ENCODE data around the gene ALK. TPM values are rescaled to one million over a fixed set of nuclear protein-coding genes. Genes with fewer than 3 reads are reported as not detected.

The ALK gene
- total RNA-seq, 1 experiment from 2014 or later = 0.87 TPM

- H3F3A ChIP-seq (ENCODE audit: low read length, unreplicated experiment) = no peaks in the 10 kb centered on the region
- peaks cover 7% of the 10 kb centered on the region; the same call in 1 of the 2 replicates for H3K36me3 ChIP-seq (ENCODE audit: low read depth, low read length)
- ChIA-PET CTCF (no interaction called here), POLR2A (ENCODE audit: unreplicated experiment) (no interaction called here)
- ATAC-seq = no peak
- no peak overlapping the region for H3K4me3 ChIP-seq (ENCODE audit: low read length)
- DNase-seq = no peak
- TSS peak; percentile 17 for BruUV-seq (replicated peaks)
- intact Hi-C loops (cut with micrococcal nuclease) = no loop called here
- no peak overlapping the region for H2AFZ ChIP-seq (ENCODE audit: low read length)
- no peaks in the 10 kb centered on the region for H3K9me2 ChIP-seq (replicated peaks; ENCODE audit: low read length)
- H4K20me1 ChIP-seq (ENCODE audit: low read length) = no peaks in the 10 kb centered on the region
- H3K27me3 ChIP-seq (ENCODE audit: low read length) = no peaks in the 10 kb centered on the region
- H3K4me2 ChIP-seq (ENCODE audit: low read length) = no peak overlapping the region
- no peak for TF ChIP-seq EZH2 (IDR thresholded peaks at IDR 0.05; ENCODE audit: low read length, unreplicated experiment)
- TF ChIP-seq EZH2phosphoT487 (IDR thresholded peaks at IDR 0.05; ENCODE audit: borderline replicate concordance, low read length) = no peak
- no peak for TF ChIP-seq CTCF (conservative IDR thresholded peaks at IDR 0.05; ENCODE audit: low read depth, low read length)
- H3K79me2 ChIP-seq (ENCODE audit: low read length) = no peaks in the 10 kb centered on the region
- no peak overlapping the region for H3K27ac ChIP-seq (ENCODE audit: low read length)
- no peaks in the 10 kb centered on the region for H3K4me1 ChIP-seq (ENCODE audit: insufficient read depth, low read length)
- H3K9ac ChIP-seq (ENCODE audit: low read length) = no peak overlapping the region
- no peaks in the 10 kb centered on the region for H3K9me3 ChIP-seq (ENCODE audit: low read length)
These were observed 746.0 kb downstream of the ALK start for GRCh38 chr2:29175338-29175737.

GRCh38 chr2:29174937-29175336, 746.4 kb downstream of the ALK start:
- POLR2A ChIA-PET (ENCODE audit: unreplicated experiment) = no interaction called here
- intact Hi-C loops (cut with micrococcal nuclease) = no loop called here
- H3F3A ChIP-seq (ENCODE audit: low read length, unreplicated experiment) = no peaks in the 10 kb centered on the region

More at GRCh38 chr2:29174937-29175336, 746.4 kb downstream of the ALK start:
- no peaks in the 10 kb centered on the region for H3K27me3 ChIP-seq (ENCODE audit: low read length)
- DNase-seq = no peak
- peaks cover 7% of the 10 kb centered on the region; the same call in 1 of the 2 replicates for H3K36me3 ChIP-seq (ENCODE audit: low read depth, low read length)
- H2AFZ ChIP-seq (ENCODE audit: low read length) = no peak overlapping the region
- H3K79me2 ChIP-seq (ENCODE audit: low read length) = no peaks in the 10 kb centered on the region
- H3K9me2 ChIP-seq (replicated peaks; ENCODE audit: low read length) = no peaks in the 10 kb centered on the region
- no peaks in the 10 kb centered on the region for H3K4me1 ChIP-seq (ENCODE audit: insufficient read depth, low read length)
- TF ChIP-seq EZH2 (IDR thresholded peaks at IDR 0.05; ENCODE audit: low read length, unreplicated experiment) (no peak), EZH2phosphoT487 (IDR thresholded peaks at IDR 0.05; ENCODE audit: borderline replicate concordance, low read length) (no peak), CTCF (conservative IDR thresholded peaks at IDR 0.05; ENCODE audit: low read depth, low read length) (no peak)
- H3K9me3 ChIP-seq (ENCODE audit: low read length) = no peaks in the 10 kb centered on the region
- no peak overlapping the region for H3K4me3 ChIP-seq (ENCODE audit: low read length)
- no TSS peak for BruUV-seq (replicated peaks)
- ATAC-seq = no peak
- H3K4me2 ChIP-seq (ENCODE audit: low read length) = no peak overlapping the region
- CTCF ChIA-PET = no interaction called here
- H3K9ac ChIP-seq (ENCODE audit: low read length) = no peak overlapping the region
- no peak overlapping the region for H3K27ac ChIP-seq (ENCODE audit: low read length)
- H4K20me1 ChIP-seq (ENCODE audit: low read length) = no peaks in the 10 kb centered on the region
